DMS 273 treated with DMSO at 0.1 percent for 48 hours (cell line): ENCODE measurements around the gene MYH14.
"Not testable (repeated sequence)": the region's sequence is repeated elsewhere in the genome, so short reads cannot be mapped to it uniquely, and the experiment has no call there.

Experiments used
- DNase-seq: peaks from one replicate; lab custom pipeline; 2025; lab: John Stamatoyannopoulos, UW

MYH14 gene

DNA sequence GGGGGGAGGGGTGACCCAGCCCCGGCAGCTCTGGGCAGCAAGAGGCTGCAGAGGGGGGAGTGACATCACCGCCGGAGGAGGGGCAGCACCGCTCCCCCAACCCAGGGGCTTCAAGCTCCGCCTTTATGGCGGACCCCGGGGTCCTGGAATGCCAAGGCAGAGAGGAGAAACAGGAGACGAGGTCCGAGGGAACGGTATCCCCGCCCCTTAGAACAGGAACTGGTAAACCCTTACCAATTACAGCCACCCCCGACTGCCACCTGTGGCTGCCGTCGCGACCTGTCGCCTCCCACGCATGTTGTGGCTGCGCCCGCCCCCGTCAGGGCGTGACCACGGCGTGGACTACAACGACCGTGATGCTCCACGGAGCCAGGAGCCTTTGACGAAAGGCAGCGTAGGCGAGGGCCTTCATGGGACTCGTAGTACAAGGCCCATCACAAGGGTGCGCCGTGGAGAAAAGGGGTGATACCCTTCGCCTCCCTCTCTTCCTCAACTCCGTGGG, 129.9 kb downstream of the MYH14 start:
- peak; percentile 41 for DNase-seq

DNA sequence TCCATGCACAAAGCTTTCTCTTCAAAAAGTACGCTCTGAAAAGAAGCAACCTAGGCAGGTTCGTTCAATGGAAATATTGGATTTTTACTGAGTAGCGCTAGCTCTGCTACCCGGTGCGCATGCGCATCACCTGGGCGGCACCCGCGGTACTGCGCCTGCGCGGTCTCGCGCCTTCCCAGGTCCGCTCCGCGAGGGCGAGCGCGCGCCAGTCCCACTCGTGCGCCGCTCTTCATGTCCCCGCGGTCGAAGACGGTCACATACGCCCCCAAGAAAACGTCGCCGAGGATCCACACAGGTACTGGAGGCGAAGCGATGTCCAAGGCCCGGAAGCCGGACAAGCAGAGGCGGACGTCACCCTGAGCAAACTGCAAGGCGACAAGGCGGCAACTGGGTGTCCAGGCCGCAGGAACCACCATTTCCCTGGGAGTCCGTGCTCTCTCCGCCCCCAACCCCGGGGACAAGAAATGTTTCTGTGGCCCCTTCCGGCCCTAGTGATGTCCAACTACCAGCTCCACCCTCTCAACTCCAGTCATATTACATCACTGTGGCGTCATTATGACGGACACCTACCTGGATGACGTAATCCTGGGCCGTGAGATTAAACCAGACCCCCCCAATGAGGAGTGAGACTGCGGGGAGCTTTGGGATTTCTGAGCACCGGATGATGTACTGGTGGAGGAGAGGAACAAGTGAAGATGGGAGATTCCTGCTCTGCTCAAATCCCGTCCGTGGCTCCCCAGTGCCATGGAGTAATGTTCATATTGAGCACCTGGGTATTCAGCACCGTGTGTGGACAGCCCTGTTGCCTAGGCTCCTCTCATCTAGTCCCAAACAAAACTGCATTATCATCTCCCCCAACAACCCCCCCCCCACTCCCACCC, 130.6 kb downstream of the MYH14 start:
- DNase-seq = peak; percentile 41

DNA sequence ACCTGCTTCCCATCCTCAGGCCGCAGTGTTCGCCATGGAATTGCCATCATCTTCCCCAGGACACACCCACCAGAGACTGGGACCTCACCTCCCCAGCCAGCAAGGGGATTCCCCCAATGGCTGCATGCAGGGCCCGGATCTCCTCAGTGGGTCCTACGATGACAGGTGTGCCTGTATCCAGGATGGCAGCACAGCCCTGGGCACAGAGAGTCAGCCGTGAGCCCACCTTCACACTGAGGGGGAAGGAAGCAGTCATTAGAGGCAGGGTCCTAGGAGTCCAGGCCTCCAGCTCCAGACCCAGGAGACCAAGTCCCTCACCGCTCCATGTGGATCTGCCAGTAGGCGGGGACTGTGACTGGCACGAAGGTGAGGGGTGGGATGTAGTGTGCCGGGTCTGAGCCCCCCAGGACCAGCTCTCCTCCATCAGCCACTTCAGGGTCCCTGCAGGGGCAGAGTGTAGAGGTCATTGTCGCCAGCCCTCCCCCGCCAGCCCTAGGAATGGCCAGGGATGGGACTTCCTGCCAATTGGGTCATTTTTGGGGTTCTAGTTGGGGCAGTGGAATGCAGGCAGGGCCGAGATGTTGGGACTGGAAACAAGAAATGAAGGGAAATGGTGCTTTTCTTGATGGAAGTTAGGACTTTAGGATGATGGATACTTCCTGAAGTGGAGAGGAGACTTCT, 131.5 kb downstream of the MYH14 start:
- DNase-seq = no peak

DNA sequence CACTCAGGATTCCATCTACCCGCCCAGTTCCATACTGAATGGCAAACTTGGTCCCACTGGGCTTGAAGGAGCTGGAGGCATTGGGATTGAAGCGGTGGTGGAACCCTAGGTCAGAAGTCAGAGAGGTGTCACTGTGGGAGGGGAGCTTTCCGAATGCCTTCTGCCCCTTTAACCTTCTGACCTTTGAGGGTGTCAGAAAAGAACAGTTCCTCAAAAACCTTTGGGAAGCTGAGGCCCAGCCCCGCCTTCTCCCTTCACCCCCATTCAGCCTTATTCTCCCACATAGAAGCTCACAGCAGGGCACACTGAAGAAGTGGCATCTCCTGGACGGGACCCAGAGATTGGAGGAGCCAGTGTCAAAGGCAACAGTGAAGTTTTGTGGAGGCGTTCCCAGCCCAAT, 133.6 kb downstream of the MYH14 start:
- not testable (repeated sequence) for DNase-seq

DNA sequence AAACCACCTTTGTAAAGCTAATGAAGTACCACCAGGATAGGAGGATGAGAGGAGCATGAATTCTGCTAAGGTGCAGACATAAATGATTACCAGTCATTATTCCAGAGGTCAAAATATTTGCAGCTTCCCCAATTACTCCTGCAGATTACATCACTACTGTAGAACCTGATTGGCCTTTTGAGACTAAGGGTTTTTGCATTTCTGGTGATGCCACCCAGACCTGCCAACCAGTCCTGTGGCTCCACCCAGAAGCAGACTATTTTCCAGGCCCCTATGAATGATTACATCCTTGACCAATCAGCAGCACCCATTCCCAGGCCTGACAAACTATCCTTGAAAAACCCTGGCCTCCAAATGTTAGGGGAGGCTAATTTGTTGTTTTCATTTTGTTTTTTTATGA, 136.9 kb downstream of the MYH14 start:
- no peak for DNase-seq

DNA sequence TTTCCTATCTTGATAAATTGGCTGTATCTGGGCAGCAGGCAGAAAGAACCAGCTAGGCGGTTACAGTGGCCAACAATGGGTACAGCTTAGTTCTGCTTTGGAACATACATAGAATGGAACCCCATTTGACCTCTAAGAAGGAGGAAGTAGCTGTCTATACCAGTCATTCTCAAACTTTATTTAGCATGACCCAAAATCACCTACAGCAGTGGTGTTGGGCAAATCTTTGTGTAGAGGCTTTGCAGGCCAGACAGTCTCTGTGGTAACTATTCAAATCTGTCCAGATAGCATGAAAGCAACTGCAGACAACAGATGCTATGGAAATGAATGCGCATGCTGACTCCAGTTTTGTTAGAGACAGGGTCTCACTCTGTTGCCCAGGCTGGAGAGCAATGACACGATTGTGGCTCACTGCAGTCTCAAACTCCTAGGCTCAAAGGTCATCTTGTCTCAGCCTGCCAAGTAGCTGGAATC, 137.7 kb downstream of the MYH14 start:
- no peak for DNase-seq

DNA sequence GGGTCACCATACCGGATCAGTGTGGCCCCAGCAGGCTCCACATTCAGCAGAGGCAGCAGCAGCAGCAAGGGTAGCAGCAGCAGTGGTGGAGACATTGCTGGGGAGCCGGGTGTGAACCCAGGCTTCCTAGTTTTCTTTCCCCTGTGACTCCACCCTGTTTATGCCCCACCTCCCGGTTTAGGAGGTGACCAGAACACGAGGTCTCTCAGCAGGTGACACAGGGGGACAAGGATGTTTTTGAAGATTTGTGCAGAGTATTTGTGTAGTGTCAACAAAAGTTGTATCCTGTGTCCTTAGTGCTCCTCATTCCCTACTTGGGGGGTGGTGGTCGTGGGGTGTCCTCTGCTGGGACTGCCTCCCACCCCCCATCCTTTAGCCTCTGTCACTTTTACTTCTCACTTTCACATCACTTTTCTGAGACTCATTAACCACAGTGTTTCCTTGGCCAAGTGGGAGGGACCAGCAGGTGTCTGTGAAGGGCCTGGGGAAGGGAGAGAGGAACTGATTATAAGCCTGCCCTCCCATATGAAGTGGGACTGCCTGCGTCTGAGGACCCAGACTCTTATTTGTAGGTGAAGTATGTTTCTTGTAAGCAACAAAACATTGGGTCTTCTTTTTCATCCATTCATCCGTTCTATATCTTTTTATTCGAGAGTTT, 141.4 kb downstream of the MYH14 start:
- no peak for DNase-seq

DNA sequence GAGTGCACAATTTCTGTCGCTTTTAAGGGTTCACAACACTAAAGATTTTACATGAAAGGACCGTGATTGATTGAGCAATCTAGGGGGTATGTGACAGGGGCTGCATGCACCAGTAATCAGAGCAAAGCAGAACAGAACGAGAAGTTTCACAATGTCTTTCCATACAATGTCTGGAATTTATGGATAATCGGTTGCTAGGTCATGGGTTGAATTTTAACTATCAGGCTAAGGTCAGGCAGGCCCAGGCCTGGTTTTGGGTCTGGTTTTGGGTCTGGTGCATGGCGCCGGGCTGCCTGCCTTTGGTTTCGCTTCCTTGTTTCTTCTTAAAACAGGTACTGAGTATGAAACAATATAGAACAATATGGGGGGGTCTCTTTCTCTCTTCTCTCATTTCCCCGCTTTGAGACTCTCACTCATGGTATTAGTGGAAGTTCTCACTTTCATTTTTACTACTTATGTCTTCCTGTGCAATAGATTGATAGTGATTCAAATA, 143.7 kb downstream of the MYH14 start:
- not testable (repeated sequence) for DNase-seq

DNA sequence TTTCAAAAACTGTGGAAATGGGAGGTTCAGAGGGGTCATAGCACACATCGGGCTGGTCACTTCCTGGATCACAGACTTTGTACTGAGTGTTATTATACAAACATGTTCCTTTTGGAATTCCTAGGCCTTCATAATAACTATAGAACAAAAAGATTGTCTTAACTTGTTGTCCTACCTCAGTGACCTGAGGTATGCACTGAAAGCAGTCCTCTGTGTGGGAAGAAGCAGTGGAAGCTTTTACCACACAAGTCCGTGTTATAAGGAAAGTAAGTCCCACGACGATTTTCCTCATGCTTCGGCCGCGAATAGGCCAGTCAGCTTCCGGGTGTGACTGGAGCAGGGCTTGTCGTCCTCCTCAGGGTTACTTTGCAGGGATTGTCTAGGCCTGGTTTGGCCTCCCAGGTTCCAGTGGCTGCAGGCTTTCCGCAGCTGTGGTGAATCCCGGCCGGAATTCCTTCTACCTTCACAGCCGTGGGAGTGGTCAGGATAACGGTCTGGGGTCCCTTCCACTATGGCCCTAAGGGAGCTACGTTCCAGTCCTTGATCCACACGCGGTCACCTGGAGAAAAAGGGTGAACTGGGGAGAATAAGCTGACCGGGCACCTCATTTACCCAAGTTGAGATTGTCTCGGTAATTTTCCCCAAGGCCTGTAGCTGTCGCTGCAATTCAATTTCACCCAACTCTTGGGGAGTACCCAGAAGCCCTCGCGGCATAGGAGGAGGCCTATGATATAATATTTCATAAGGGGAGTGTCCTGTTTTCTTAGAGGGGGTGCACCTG, 146.0 kb downstream of the MYH14 start:
- no peak for DNase-seq

DNA sequence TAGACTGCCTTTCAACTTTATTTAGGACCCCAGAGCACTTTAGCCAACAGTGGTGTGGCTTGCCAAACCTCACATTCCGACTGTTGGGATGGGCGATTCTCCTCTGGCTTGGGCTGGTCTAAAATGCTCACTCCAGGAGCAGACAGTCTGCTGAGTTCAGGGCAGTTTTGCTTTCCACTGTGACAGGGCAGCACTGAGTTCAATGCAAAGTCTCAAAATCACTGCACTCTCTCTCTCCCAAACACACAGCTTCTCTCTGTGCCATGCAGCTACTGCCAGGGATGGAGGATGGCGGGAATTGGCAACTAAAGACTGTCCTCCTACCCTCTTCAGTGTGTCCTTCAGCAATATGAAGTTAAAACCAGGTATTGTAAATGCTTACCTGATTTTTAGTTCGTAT, 148.8 kb downstream of the MYH14 start:
- no peak for DNase-seq

DNA sequence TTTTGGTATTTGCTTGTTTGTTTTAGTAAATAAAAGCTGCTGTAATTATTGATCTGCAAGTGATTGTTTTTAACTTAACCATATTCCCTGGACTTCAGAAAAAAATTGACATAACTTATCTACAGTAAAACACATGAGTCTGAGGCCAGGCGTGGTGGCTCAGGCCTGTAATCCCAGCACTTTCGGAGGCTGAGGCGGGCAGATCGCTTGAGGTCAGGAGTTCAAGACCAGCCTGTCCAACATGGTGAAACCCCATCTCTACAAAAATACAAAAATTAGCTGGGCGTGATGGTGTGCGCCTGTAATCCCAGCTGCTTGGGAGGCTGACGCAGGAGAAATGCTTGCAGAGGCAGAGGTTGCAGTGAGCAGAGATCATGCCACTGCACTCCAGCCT, 150.1 kb downstream of the MYH14 start:
- not testable (repeated sequence) for DNase-seq

DNA sequence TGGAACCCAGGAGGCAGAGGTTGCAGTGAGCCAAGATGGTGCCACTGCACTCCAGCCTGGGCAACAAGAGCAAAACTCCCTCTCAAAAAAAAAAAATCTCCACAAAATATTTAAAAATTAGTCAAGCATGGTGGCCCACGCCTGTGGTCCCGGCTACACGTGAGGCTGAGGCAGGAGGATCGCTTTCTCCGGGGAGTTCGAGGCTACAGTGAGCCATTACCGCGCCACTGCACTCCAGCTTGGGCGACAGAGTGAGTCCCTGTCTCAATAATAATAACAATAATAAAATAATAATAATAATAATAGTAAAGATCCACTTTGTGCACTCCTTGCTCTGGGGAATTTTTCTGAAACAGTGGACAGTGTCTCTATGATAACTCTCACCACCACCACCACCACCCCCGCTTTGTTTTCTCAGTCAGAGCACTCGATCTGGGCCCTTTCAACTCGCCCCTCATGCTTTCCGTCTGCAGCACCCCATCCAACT, 153.3 kb downstream of the MYH14 start:
- DNase-seq = no peak

DNA sequence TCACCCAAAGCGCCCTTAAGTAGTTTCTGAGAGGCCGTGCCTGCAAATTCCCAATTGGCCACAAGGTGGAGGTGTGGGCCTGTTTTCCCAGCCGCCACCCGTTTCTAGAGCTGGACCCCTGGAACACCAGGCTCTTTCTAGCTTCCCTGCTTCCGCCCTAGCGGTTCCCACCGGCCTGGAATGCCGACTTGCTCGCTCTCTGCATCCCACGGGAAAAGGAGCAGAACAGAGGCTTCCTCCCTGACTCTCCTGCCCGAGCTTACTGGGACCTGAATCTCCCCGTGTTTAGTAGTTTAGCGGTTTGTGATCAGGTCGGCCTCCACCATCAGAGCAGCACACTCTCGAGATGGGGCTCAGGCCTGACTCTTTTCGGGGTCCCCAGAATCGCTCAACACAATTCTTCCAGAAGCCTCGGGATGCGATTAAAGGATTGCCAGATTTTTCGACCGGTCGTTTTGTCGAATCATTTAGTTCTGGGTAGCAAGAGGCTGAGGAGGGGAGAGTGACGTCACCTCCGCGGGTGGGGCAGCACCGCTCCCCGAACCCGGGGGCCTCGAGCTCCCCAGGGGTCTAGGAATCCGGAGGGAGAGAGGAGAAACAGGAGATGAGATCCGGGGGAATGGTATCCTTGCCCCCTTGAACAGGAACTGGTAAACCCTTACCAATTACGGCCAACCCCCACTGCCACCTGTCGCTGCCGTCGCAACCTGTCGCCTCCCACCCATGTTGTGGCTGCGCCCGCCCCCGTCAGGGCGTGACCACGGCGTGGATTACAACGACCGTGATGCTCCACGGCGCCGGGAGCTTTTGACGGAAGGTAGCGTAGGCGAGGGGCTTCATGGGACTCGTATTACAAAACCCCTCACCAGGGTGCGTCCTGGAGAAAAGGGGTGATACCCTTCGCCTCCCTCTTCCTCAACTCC, 154.0 kb downstream of the MYH14 start:
- peak; percentile 25 for DNase-seq

DNA sequence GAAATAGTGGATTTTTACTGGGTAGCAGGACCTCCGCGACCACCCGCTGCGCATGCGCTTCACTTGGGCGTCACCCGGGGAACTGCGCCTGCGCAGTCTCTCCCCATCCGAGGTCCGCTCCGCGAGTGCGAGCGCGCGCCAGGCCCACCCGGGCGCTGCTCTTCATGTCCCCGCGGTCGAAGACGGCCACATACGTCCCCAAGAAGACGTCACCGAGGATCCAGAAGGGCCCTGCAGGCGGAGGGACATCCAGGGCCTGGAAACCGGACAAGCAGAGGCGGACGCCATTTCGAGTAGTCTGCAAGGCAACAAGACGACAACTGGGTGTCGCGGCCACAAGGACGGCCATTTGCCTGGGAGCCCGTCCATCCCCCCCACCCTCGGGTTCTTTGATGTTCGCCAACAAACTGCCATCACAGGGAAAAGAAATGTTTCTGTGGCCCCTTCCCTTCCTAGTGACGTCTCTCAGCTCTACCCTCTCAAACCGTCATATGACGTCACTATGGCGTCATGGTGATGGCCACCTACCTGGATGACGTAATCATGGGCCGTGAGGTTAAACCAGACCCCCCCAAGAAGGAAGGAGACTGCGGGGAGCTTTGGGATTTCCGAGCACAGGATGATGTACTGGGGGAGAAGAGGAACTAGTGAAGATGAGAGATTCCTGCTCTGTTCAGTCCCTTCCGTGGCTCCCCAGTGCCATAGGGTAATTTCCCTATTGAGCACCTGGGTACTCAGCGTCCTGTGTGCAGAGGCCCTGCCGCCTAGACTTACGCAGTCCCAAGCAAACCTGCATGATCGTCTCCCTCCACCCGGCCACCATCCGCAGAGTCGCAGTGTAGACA, 155.3 kb downstream of the MYH14 start:
- no peak for DNase-seq

DNA sequence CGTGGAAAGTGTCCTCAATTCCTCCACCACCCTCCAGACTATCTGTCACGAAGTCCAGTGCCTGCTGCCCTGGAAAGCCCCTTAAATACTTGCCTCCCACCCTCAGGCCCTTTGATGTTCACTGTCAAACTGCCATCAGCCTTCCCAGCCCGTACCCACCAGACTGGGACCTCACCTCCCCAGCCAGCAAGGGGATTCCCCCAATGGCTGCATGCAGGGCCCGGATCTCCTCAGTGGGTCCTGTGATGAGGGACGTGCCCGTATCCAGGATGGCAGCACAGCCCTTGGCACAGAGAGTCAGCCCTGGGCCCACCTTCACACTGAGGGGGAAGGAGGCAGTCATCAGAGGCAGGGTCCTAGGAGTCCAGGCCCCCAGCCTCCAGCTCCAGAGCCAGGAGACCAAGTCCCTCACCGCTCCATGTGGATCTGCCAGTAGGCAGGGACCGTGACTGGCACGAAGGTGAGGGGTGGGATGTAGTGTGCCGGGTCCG, 156.0 kb downstream of the MYH14 start:
- DNase-seq = no peak
